GM12872 (cell line): ENCODE data around the gene HDAC4.

Experiments
- CTCF ChIP-seq: IDR thresholded peaks from 3 replicates; pipeline ENCODE4 v1.5.1; 2011; ENCODE audit warnings: low read depth, mild to moderate bottlenecking, low read length, moderate library complexity; ENCODE audit not compliant: insufficient read depth

Gene HDAC4

DNA sequence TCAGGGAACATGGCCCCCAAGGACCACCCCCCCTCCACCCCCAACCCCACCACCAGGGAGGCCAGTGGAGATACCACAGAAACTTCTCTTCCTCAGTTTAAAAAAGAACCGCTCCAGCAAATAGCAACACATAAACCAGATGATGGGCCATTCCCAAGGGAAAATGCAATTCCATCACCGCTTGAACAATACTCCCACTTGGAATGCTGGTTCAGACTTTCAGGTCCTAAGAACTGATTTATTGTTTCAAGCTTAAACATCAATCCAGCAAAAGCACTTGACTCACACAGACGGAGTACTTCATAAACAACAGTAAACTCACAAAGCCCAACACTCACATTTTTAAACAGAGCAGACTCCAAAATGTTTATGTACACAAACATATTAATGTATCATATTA, 6.9 kb downstream of the HDAC4 start:
- no peak for TF ChIP-seq CTCF

GRCh38 chr2:239393388-239393940, 7.4 kb downstream of the HDAC4 start:
- TF ChIP-seq CTCF = no peak

DNA sequence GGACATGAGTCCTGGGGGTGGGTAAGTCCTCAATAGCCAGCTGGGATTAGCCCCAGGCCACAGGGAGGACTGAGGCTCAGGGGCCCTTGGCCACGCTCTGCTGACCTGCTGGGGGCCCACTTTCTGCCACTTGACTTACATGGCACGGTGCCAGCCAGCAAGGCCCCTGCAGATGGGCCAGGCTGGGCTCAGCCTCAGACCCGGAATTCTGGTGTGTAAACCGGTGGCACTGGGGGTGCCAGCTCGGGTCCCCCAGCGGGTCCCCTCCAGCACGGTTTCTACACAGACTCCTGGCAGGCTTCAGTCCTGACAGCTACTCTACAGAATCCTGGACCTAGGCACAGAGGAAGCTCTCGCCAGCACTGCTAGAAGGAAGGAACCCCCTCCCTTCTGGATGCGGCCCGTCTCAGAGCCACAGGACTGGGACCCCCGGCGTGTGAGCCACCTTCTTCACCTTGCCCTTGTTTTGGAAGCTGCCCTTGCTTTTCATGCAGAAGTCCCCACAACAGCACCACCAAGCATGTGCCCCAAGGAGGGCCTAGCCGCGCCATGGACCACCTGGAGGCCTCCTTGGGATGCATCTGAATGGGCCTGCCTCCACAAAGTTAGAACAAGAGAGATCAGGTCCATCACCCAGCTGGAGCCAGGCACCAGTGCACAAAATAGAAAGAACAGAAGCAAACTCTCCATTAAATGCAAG, 8.0 kb downstream of the HDAC4 start:
- TF ChIP-seq CTCF = no peak

DNA sequence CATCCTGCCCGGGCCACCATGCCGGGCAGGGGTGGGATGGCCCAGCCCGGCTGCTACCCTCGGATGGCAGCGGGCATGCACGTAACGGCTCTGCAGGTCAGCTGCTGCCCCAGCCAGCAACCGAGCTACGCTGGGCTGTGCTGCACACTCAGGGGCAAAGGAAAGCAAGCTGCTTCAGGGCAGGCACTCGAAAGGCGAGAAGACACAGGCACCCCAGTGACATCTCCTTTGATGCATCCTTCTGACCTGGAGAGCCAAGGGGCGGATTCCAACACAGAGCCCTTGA, 8.8 kb downstream of the HDAC4 start:
- no peak for TF ChIP-seq CTCF

- TF ChIP-seq CTCF = no peak
Observed at GRCh38 chr2:239391286-239392071, 9.3 kb downstream of the HDAC4 start.

GRCh38 chr2:239390546-239391285, 10.1 kb downstream of the HDAC4 start:
- TF ChIP-seq CTCF = no peak
